Calu3 (cell line): ENCODE data around the gene IRF2BPL. TPM values are rescaled to one million over a fixed set of nuclear protein-coding genes. Genes with fewer than 3 reads are reported as not detected.

Source experiments
- BruUV-seq: library from RNA; stranded (reverse); fragments of 400-500 nt; replicated peaks from 2 replicates; lab custom pipeline; 2021; lab: Mats Ljungman, UMichigan
- CTCF ChIA-PET: fragments of 300-600 bp; sonication (Branson Sonifier 250); formaldehyde crosslinking; loops from one replicate; lab custom pipeline; 2022; ENCODE audit warnings: antibody characterized with exemption; lab: Charles Lee
- DNase-seq: peaks from one replicate; pipeline ENCODE4 v3.0.0; 2022
- H3K27ac Mint-ChIP-seq: one replicate; pipeline ENCODE4 v1.8.0; 2022; ENCODE audit warnings: mixed read lengths; ENCODE audit not compliant: unreplicated experiment
- H3K27me3 Mint-ChIP-seq: one replicate; pipeline ENCODE4 v1.8.0; 2022; ENCODE audit warnings: mixed read lengths; ENCODE audit not compliant: unreplicated experiment
- H3K36me3 Mint-ChIP-seq: one replicate; pipeline ENCODE4 v1.8.0; 2022; ENCODE audit warnings: mild to moderate bottlenecking, moderate library complexity, mixed read lengths; ENCODE audit not compliant: insufficient read depth, unreplicated experiment
- H3K4me1 Mint-ChIP-seq: one replicate; pipeline ENCODE4 v1.8.0; 2022; ENCODE audit warnings: mild to moderate bottlenecking, low read depth, mixed read lengths; ENCODE audit not compliant: unreplicated experiment
- H3K4me3 Mint-ChIP-seq: one replicate; pipeline ENCODE4 v1.8.0; 2022; ENCODE audit warnings: mild to moderate bottlenecking, low read depth, moderate library complexity, mixed read lengths; ENCODE audit not compliant: unreplicated experiment
- H3K9me3 Mint-ChIP-seq: one replicate; pipeline ENCODE4 v1.8.0; 2022; ENCODE audit warnings: low read depth, mixed read lengths; ENCODE audit not compliant: unreplicated experiment
- CTCF ChIP-seq: fragments of 200-600 bp; IDR thresholded peaks from one replicate; pipeline ENCODE4 v1.8.0; 2022; ENCODE audit warnings: antibody characterized with exemption; ENCODE audit not compliant: unreplicated experiment
- intact Hi-C: fragments of 100-400 bp; cut with micrococcal nuclease; formaldehyde crosslinking; loops from one replicate; pipeline ENCODE4 v1.10.0; 2022; ENCODE audit not compliant: unreplicated experiment
- total RNA-seq: library from RNA; stranded (reverse); gene quantifications from 2 replicates; pipeline ENCODE4 v1.2.3, GENCODE V29; 2022

IRF2BPL gene
- total RNA-seq, 1 experiment from 2014 or later, result 30.1 TPM

GRCh38 chr14:77037938-77038568, 9.5 kb upstream of the IRF2BPL start:
- Mint-ChIP-seq H3K27ac (no peak overlapping the region), H3K4me1 (peaks cover 54% of the 10 kb centered on the region), H3K36me3 (peaks cover 34% of the 10 kb centered on the region), H3K4me3 (no peak overlapping the region), H3K27me3 (no peaks in the 10 kb centered on the region), H3K9me3 (no peaks in the 10 kb centered on the region)
- TF ChIP-seq CTCF, result no peak
- no TSS peak for BruUV-seq
- no peak for DNase-seq
- intact Hi-C loops, result no loop called here
- CTCF ChIA-PET, result no interaction called here

- Mint-ChIP-seq H3K9me3 (no peaks in the 10 kb centered on the region), H3K36me3 (peaks cover 34% of the 10 kb centered on the region), H3K27me3 (no peaks in the 10 kb centered on the region), H3K4me1 (peaks cover 56% of the 10 kb centered on the region), H3K27ac (peak overlapping the region; percentile 6), H3K4me3 (no peak overlapping the region)
- BruUV-seq, result no TSS peak
- TF ChIP-seq CTCF, result no peak
- CTCF ChIA-PET, result no interaction called here
- no peak for DNase-seq
- intact Hi-C loops, result no loop called here
Measured at GRCh38 chr14:77037215-77037937, 8.9 kb upstream of the IRF2BPL start.

GRCh38 chr14:77036484-77037214, 8.1 kb upstream of the IRF2BPL start:
- CTCF ChIA-PET, result no interaction called here
- intact Hi-C loops, result no loop called here
- no peak for DNase-seq
- Mint-ChIP-seq H3K36me3 (peaks cover 34% of the 10 kb centered on the region), H3K27me3 (no peaks in the 10 kb centered on the region), H3K27ac (peak overlapping the region; percentile 6), H3K9me3 (no peaks in the 10 kb centered on the region), H3K4me1 (peaks cover 60% of the 10 kb centered on the region), H3K4me3 (no peak overlapping the region)
- BruUV-seq, result no TSS peak
- no peak for TF ChIP-seq CTCF

- CTCF ChIA-PET, result no interaction called here
- H3K4me1 Mint-ChIP-seq, result peaks cover 52% of the 10 kb centered on the region
- no peak for TF ChIP-seq CTCF
- intact Hi-C loops, result no loop called here
- DNase-seq, result no peak
- H3K9me3 Mint-ChIP-seq, result no peaks in the 10 kb centered on the region
- no TSS peak for BruUV-seq
- no peak overlapping the region for H3K27ac Mint-ChIP-seq
- H3K27me3 Mint-ChIP-seq, result no peaks in the 10 kb centered on the region
- no peak overlapping the region for H3K4me3 Mint-ChIP-seq
- H3K36me3 Mint-ChIP-seq, result peaks cover 24% of the 10 kb centered on the region
Measured at GRCh38 chr14:77035267-77035666, 6.8 kb upstream of the IRF2BPL start.
